WTC11 (cell line): ENCODE measurements around the gene CLIC1. TPM values are rescaled to one million over a fixed set of nuclear protein-coding genes. Genes with fewer than 3 reads are reported as not detected.

Experiments used
- ATAC-seq: fragments of 200-7000 bp; cut with Tn5 transposase; 2 replicates; pipeline ENCODE4 v1.10.0; 2021; ENCODE audit warnings: mild to moderate bottlenecking, moderate library complexity
- CTCF ChIA-PET: fragments of 300-600 bp; sonication (Branson Sonifier 250); formaldehyde crosslinking; loops from one replicate; lab custom pipeline; 2021; ENCODE audit warnings: antibody characterized with exemption; lab: Charles Lee
- POLR2A ChIA-PET: fragments of 350-600 bp; sonication (Branson Sonifier 250); formaldehyde crosslinking; loops from one replicate; lab custom pipeline; 2021; ENCODE audit warnings: antibody characterized with exemption; lab: Charles Lee
- DNase-seq: peaks from one replicate; pipeline ENCODE4 v3.0.0; 2021; ENCODE audit warnings: low spot score
- H3K27ac Mint-ChIP-seq: 2 replicates; pipeline ENCODE4 v1.8.0; 2021; ENCODE audit warnings: mixed read lengths
- H3K27me3 Mint-ChIP-seq: 2 replicates; pipeline ENCODE4 v1.8.0; 2021; ENCODE audit warnings: low read depth, mild to moderate bottlenecking, moderate library complexity, mixed read lengths
- H3K36me3 Mint-ChIP-seq: 2 replicates; pipeline ENCODE4 v1.8.0; 2021; ENCODE audit warnings: mixed read lengths
- H3K4me1 Mint-ChIP-seq: 2 replicates; pipeline ENCODE4 v1.8.0; 2022; ENCODE audit warnings: mixed read lengths
- H3K4me3 Mint-ChIP-seq: 2 replicates; pipeline ENCODE4 v1.8.0; 2021; ENCODE audit warnings: mild to moderate bottlenecking, moderate library complexity, mixed read lengths
- H3K9me3 Mint-ChIP-seq: 2 replicates; pipeline ENCODE4 v1.8.0; 2021; ENCODE audit warnings: mixed read lengths
- EMX1 ChIP-seq: fragments of 250-450 bp; sonication (Bioruptor Pico); IDR thresholded peaks from 2 replicates; pipeline ENCODE4 v1.8.0; 2021; ENCODE audit warnings: mild to moderate bottlenecking
- ESRRA ChIP-seq: sonication (generic); formaldehyde crosslinking; IDR thresholded peaks from 2 replicates; pipeline ENCODE4 v1.8.1; 2022; ENCODE audit warnings: mild to moderate bottlenecking, missing genetic modification reagents, borderline replicate concordance
- FOXK1 ChIP-seq: sonication (generic); formaldehyde crosslinking; IDR thresholded peaks from 2 replicates; pipeline ENCODE4 v1.8.0; 2022; ENCODE audit warnings: mild to moderate bottlenecking, moderate library complexity, missing genetic modification reagents
- GTF2I ChIP-seq: fragments of 250-450 bp; sonication (Bioruptor Pico); conservative IDR thresholded peaks from 2 replicates; pipeline ENCODE4 v1.4.0; 2021; ENCODE audit warnings: mild to moderate bottlenecking
- JAZF1 ChIP-seq: fragments of 250-450 bp; sonication (Bioruptor Pico); IDR thresholded peaks from 2 replicates; pipeline ENCODE4 v1.9.0; 2021; ENCODE audit warnings: moderate library complexity, mild to moderate bottlenecking, inconsistent platforms
- JUN ChIP-seq: sonication (generic); formaldehyde crosslinking; IDR thresholded peaks from 2 replicates; pipeline ENCODE4 v1.8.0; 2023; ENCODE audit warnings: mild to moderate bottlenecking, missing genetic modification reagents
- MXD4 ChIP-seq: fragments of 250-450 bp; sonication (Bioruptor Pico); IDR thresholded peaks from 2 replicates; pipeline ENCODE4 v1.8.0; 2021; ENCODE audit warnings: mild to moderate bottlenecking, moderate library complexity, borderline replicate concordance
- NFYB ChIP-seq: sonication (generic); formaldehyde crosslinking; conservative IDR thresholded peaks from 2 replicates; pipeline ENCODE4 v1.8.0; 2022; ENCODE audit warnings: low read depth, missing genetic modification reagents
- SOX15 ChIP-seq: fragments of 250-450 bp; sonication (Bioruptor Pico); IDR thresholded peaks from 2 replicates; pipeline ENCODE4 v1.9.0; 2021; ENCODE audit warnings: mild to moderate bottlenecking
- TCF7 ChIP-seq: sonication (generic); formaldehyde crosslinking; IDR thresholded peaks from 2 replicates; pipeline ENCODE4 v1.8.0; 2022; ENCODE audit warnings: mild to moderate bottlenecking, low read depth, missing genetic modification reagents, moderate library complexity
- ZBTB21 ChIP-seq: sonication (generic); formaldehyde crosslinking; IDR thresholded peaks from 2 replicates; pipeline ENCODE4 v1.8.1; 2023; ENCODE audit warnings: mild to moderate bottlenecking, missing genetic modification reagents, borderline replicate concordance
- ZNF671 ChIP-seq: fragments of 250-450 bp; sonication (Bioruptor Pico); IDR thresholded peaks from 2 replicates; pipeline ENCODE4 v1.8.0; 2021; ENCODE audit warnings: mild to moderate bottlenecking
- total RNA-seq: library from RNA; stranded (reverse); gene quantifications from 3 replicates; pipeline ENCODE4 v1.2.3, GENCODE V29; 2021
- TF ChIP-seq, protein P1 (sequence below): sonication (generic); formaldehyde crosslinking; IDR thresholded peaks from 2 replicates; pipeline ENCODE4 v1.8.0; 2023; ENCODE audit warnings: missing genetic modification reagents
- TF ChIP-seq, protein P2 (sequence below): sonication (generic); formaldehyde crosslinking; IDR thresholded peaks from 2 replicates; pipeline ENCODE4 v1.8.1; 2022; ENCODE audit warnings: mild to moderate bottlenecking, moderate library complexity, missing genetic modification reagents
- TF ChIP-seq, protein P3 (sequence below): sonication (generic); formaldehyde crosslinking; IDR thresholded peaks from 2 replicates; pipeline ENCODE4 v1.8.1; 2023; ENCODE audit warnings: mild to moderate bottlenecking, moderate library complexity, missing genetic modification reagents
- TF ChIP-seq, protein P4 (sequence below): fragments of 250-450 bp; sonication (Bioruptor Pico); IDR thresholded peaks from 2 replicates; pipeline ENCODE4 v2.1.2; 2022; ENCODE audit warnings: mild to moderate bottlenecking, moderate library complexity
- TF ChIP-seq, protein P5 (sequence below): sonication (generic); formaldehyde crosslinking; IDR thresholded peaks from 2 replicates; pipeline ENCODE4 v1.8.1; 2023; ENCODE audit warnings: mild to moderate bottlenecking, missing genetic modification reagents, borderline replicate concordance

CLIC1 gene
- total RNA-seq, 1 experiment from 2014 or later = 244 TPM

DNA sequence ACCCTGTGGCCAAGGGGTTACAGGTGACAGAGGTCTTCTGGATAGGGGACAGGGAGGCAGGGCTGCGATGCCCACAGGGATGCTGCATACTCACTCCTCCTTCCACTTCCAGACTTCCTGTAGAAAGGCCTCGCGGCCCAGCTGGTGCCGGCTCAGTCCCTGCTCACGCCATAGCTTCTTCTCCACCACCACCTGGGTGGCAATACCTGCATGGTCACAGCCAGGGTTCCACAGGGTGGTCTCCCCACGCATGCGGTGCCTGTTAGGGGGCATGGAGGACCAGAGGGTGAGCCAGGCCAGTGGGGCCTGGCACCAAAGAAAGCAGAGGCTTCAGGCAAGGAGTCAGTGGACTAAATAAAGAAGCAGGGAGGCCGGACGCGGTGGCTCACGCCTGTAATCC, 49.1 kb upstream of the CLIC1 start:
- CTCF ChIA-PET = interaction anchor here (0.5 to 2.6 kb wide), 5 partner anchors 11 to 104 kb away, joined by 3 to 11 read pairs (median 3); partner anchors contain the start of gene LY6G5C
- POLR2A ChIA-PET = no interaction called here
- H3K4me1 Mint-ChIP-seq = no peaks in the 10 kb centered on the region
- H3K27ac Mint-ChIP-seq = no peak overlapping the region
- no peak overlapping the region for H3K4me3 Mint-ChIP-seq
- no peaks in the 10 kb centered on the region for H3K9me3 Mint-ChIP-seq
- ATAC-seq (no peak), DNase-seq (no peak)
- no peaks in the 10 kb centered on the region for H3K27me3 Mint-ChIP-seq
- no peak for TF ChIP-seq MXD4 (CRISPR knock-in tag)
- TF ChIP-seq SOX15 (CRISPR knock-in tag) = no peak
- no peak for TF ChIP-seq ZBTB21 (CRISPR knock-in tag)
- TF ChIP-seq, protein P1, sequence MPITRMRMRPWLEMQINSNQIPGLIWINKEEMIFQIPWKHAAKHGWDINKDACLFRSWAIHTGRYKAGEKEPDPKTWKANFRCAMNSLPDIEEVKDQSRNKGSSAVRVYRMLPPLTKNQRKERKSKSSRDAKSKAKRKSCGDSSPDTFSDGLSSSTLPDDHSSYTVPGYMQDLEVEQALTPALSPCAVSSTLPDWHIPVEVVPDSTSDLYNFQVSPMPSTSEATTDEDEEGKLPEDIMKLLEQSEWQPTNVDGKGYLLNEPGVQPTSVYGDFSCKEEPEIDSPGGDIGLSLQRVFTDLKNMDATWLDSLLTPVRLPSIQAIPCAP (CRISPR knock-in tag) = no peak
- TF ChIP-seq GTF2I (CRISPR knock-in tag) = no peak
- no peak for TF ChIP-seq ZNF671
- no peak for TF ChIP-seq NFYB (CRISPR knock-in tag)
- TF ChIP-seq ESRRA (CRISPR knock-in tag) = no peak
- TF ChIP-seq, protein P2, sequence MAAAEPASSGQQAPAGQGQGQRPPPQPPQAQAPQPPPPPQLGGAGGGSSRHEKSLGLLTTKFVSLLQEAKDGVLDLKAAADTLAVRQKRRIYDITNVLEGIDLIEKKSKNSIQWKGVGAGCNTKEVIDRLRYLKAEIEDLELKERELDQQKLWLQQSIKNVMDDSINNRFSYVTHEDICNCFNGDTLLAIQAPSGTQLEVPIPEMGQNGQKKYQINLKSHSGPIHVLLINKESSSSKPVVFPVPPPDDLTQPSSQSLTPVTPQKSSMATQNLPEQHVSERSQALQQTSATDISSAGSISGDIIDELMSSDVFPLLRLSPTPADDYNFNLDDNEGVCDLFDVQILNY (CRISPR knock-in tag) = no peak
- TF ChIP-seq JAZF1 (CRISPR knock-in tag) = no peak
- TF ChIP-seq, all 79 proteins: peak for 0
- peaks cover 39% of the 10 kb centered on the region for H3K36me3 Mint-ChIP-seq

DNA sequence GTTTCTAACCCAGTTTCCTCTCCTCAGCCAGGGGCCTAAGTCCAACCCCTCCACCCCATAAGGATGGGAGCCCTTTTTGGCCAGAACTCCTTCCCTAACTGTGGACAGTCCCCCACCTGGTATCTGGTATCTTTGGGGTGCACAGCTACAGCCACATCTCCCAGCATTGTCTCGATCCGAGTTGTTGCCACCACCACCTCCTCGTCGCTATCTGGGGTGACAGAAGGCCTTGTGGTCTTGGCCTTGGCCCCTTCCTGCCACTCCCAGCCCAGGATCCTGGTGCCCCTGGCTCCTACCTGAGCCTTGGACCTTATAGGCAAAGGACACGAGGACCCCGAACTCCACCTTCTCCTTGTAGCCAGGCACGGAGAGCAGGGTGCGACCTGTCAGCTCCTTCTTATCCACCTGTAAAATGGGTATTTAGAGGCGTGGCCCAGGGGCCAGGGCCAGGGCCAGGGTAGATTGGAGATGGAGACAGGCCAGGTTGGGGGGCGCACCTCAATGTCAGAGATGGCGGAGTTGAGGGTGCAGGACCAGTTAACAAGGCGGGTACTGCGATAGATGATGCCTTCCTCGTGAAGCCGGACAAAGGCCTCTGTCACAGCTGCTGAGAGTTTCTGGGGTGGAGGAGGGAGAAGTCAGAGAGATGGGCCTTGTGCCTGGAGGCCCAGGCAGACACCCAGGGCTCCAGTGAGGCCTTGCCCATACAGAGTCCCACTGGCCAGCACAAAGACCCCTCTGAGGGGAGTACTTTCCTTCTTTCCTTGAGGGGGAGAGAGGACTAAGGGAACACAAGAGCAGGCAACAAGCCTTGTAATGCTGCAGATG, 48.0 kb upstream of the CLIC1 start:
- no peak for DNase-seq
- Mint-ChIP-seq H3K4me3 (no peak overlapping the region), H3K36me3 (peaks cover 35% of the 10 kb centered on the region), H3K27ac (no peak overlapping the region; the same call in 1 of the 2 replicates), H3K27me3 (no peaks in the 10 kb centered on the region), H3K4me1 (no peaks in the 10 kb centered on the region), H3K9me3 (no peaks in the 10 kb centered on the region)
- POLR2A ChIA-PET = interaction anchor here (0.7 kb wide), 1 partner anchor 23 kb away, joined by 4 read pairs; no protein-coding TSS in a partner anchor
- TF ChIP-seq, protein P3, sequence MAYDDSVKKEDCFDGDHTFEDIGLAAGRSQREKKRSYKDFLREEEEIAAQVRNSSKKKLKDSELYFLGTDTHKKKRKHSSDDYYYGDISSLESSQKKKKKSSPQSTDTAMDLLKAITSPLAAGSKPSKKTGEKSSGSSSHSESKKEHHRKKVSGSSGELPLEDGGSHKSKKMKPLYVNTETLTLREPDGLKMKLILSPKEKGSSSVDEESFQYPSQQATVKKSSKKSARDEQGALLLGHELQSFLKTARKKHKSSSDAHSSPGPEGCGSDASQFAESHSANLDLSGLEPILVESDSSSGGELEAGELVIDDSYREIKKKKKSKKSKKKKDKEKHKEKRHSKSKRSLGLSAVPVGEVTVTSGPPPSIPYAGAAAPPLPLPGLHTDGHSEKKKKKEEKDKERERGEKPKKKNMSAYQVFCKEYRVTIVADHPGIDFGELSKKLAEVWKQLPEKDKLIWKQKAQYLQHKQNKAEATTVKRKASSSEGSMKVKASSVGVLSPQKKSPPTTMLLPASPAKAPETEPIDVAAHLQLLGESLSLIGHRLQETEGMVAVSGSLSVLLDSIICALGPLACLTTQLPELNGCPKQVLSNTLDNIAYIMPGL = no peak
- TF ChIP-seq, protein P4, sequence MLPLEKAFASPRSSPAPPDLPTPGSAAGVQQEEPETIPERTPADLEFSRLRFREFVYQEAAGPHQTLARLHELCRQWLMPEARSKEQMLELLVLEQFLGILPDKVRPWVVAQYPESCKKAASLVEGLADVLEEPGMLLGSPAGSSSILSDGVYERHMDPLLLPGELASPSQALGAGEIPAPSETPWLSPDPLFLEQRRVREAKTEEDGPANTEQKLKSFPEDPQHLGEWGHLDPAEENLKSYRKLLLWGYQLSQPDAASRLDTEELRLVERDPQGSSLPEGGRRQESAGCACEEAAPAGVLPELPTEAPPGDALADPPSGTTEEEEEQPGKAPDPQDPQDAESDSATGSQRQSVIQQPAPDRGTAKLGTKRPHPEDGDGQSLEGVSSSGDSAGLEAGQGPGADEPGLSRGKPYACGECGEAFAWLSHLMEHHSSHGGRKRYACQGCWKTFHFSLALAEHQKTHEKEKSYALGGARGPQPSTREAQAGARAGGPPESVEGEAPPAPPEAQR (CRISPR knock-in tag) = no peak
- TF ChIP-seq FOXK1 (no peak), TCF7 (CRISPR knock-in tag) (no peak)
- ATAC-seq = no peak
- CTCF ChIA-PET = interaction anchor here (0.9 to 2.6 kb wide), 3 partner anchors 12 to 18 kb away, joined by 3 to 11 read pairs (median 3); no protein-coding TSS in a partner anchor

DNA sequence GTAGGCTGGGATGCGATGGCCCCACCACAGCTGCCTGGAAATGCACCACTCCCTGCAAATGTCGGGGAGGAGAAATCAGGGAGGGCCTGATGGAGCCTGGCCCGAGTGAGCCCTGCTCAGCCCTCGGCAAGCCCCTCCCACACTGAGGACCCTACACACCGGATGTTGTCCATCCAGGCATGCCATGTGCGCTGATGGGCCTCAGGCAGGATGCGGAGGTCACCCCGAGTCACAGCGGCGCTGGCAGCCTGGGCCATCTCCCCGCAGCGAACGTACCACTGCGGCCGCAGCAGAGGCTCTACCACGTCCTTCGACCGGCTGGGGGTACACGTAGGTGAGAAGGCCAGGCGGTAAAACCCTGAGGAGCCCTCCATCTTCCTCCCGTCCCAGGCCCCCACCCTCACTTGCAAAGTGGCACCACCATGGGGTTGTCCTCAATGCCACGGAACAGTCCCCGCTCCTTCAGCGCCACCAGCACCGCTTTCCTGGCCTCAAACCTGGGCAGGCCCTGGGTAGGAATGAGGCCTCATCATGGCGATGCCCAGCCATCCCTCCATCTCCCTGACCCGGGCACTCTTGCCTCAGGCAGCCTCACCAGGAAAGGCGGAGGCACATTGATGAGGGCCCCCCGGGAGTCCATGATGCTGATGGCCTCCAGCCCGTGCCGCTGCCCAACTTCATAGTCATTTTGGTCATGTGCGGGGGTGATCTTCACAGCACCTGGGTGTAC, 46.0 kb upstream of the CLIC1 start:
- Mint-ChIP-seq H3K4me3 (no peak overlapping the region), H3K9me3 (no peaks in the 10 kb centered on the region), H3K36me3 (peaks cover 31% of the 10 kb centered on the region), H3K27ac (no peak overlapping the region), H3K4me1 (no peaks in the 10 kb centered on the region), H3K27me3 (no peaks in the 10 kb centered on the region)
- CTCF ChIA-PET = interaction anchor here (0.9 to 1.1 kb wide), 2 partner anchors 9 to 13 kb away, joined by 3 to 4 read pairs; no protein-coding TSS in a partner anchor
- TF ChIP-seq JAZF1 (CRISPR knock-in tag) (no peak), EMX1 (no peak), JUN (CRISPR knock-in tag) (no peak)
- TF ChIP-seq, protein P5, sequence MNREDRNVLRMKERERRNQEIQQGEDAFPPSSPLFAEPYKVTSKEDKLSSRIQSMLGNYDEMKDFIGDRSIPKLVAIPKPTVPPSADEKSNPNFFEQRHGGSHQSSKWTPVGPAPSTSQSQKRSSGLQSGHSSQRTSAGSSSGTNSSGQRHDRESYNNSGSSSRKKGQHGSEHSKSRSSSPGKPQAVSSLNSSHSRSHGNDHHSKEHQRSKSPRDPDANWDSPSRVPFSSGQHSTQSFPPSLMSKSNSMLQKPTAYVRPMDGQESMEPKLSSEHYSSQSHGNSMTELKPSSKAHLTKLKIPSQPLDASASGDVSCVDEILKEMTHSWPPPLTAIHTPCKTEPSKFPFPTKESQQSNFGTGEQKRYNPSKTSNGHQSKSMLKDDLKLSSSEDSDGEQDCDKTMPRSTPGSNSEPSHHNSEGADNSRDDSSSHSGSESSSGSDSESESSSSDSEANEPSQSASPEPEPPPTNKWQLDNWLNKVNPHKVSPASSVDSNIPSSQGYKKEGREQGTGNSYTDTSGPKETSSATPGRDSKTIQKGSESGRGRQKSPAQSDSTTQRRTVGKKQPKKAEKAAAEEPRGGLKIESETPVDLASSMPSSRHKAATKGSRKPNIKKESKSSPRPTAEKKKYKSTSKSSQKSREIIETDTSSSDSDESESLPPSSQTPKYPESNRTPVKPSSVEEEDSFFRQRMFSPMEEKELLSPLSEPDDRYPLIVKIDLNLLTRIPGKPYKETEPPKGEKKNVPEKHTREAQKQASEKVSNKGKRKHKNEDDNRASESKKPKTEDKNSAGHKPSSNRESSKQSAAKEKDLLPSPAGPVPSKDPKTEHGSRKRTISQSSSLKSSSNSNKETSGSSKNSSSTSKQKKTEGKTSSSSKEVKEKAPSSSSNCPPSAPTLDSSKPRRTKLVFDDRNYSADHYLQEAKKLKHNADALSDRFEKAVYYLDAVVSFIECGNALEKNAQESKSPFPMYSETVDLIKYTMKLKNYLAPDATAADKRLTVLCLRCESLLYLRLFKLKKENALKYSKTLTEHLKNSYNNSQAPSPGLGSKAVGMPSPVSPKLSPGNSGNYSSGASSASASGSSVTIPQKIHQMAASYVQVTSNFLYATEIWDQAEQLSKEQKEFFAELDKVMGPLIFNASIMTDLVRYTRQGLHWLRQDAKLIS (CRISPR knock-in tag) = no peak
- POLR2A ChIA-PET = no interaction called here
- DNase-seq = no peak
- peak; percentile 11; the same call in 1 of the 2 replicates for ATAC-seq
